Measurements from ENCODE around the gene MAGEB2. TPM values are rescaled to one million over a fixed set of nuclear protein-coding genes. Genes with fewer than 3 reads are reported as not detected.

The MAGEB2 gene
- total and polyA plus RNA-seq, 3 experiments from 2014 or later: not detected

- Mint-ChIP-seq H3K27ac (no peak overlapping the region), H3K27me3 (no peaks in the 10 kb centered on the region), H3K4me1 (no peaks in the 10 kb centered on the region), H3K9me3 (peaks cover 0 to 8% (median 4%) of the 10 kb centered on the region in 5 donors), H3K36me3 (no peaks in the 10 kb centered on the region), H3K4me3 (no peak overlapping the region)
- Histone ChIP-seq H3K4me1 (ENCODE audit: insufficient read depth, low read length) (no peaks in the 10 kb centered on the region), H3K9me3 (ENCODE audit: low read length) (no peaks in the 10 kb centered on the region), H3K4me3 (ENCODE audit: low read length) (no peak overlapping the region), H3K27ac (ENCODE audit: low read depth, low read length) (no peak overlapping the region), H3K36me3 (ENCODE audit: insufficient read depth, low read length) (no peaks in the 10 kb centered on the region), H3K27me3 (ENCODE audit: insufficient read depth, low read length, poor library complexity, severe bottlenecking) (no peaks in the 10 kb centered on the region)
- DNase-seq: no peak
- ChIA-PET POLR2A (no interaction called here), CTCF (no interaction called here)
These were observed 2.1 kb downstream of the MAGEB2 start for GRCh38 chrX:30217465-30217864.

GRCh38 chrX:30219372-30219771 lies 4.0 kb downstream of the MAGEB2 start:
- Mint-ChIP-seq H3K36me3 (no peaks in the 10 kb centered on the region), H3K4me1 (no peaks in the 10 kb centered on the region), H3K4me3 (no peak overlapping the region), H3K27me3 (no peaks in the 10 kb centered on the region), H3K9me3 (peaks cover 0 to 5% (median 0%) of the 10 kb centered on the region in 5 donors), H3K27ac (peak overlapping the region in 1 of 8 donors; percentile 43)
- Histone ChIP-seq H3K4me3 (ENCODE audit: low read length) (no peak overlapping the region), H3K36me3 (ENCODE audit: insufficient read depth, low read length) (no peaks in the 10 kb centered on the region), H3K27me3 (ENCODE audit: insufficient read depth, low read length, poor library complexity, severe bottlenecking) (no peaks in the 10 kb centered on the region), H3K4me1 (ENCODE audit: insufficient read depth, low read length) (no peaks in the 10 kb centered on the region), H3K27ac (ENCODE audit: low read depth, low read length) (no peak overlapping the region), H3K9me3 (ENCODE audit: low read length) (no peaks in the 10 kb centered on the region)
- POLR2A ChIA-PET: no interaction called here
- DNase-seq: no peak
- CTCF ChIA-PET: no interaction called here

DNA sequence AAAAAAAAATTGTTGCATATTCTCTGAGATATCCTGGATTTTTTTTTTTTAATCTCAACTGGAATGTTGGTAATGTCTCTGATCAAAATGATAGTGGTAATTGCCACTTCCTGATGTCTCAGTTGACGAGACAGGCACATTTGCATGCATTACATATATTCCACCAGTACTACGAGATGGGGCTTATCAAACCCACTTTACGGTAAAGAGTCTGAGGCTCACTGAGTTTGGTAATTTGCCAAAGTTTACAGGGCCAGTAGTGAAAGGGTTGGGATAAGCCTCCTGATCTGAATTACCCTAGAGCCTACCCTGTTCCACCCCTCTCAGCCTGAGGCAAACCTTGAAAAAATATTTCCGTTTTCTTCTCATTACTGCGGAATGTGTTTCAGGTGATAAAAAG lies 5.3 kb downstream of the MAGEB2 start:
- Histone ChIP-seq H3K27ac (ENCODE audit: low read depth, low read length) (no peak overlapping the region), H3K4me1 (ENCODE audit: insufficient read depth, low read length) (no peaks in the 10 kb centered on the region), H3K36me3 (ENCODE audit: insufficient read depth, low read length) (no peaks in the 10 kb centered on the region), H3K27me3 (ENCODE audit: insufficient read depth, low read length, poor library complexity, severe bottlenecking) (no peaks in the 10 kb centered on the region), H3K9me3 (ENCODE audit: low read length) (no peaks in the 10 kb centered on the region), H3K4me3 (ENCODE audit: low read length) (no peak overlapping the region)
- Mint-ChIP-seq H3K27ac (no peak overlapping the region), H3K4me1 (no peaks in the 10 kb centered on the region), H3K27me3 (no peaks in the 10 kb centered on the region), H3K4me3 (no peak overlapping the region), H3K9me3 (peaks cover 0 to 5% (median 0%) of the 10 kb centered on the region in 5 donors), H3K36me3 (no peaks in the 10 kb centered on the region)
- POLR2A ChIA-PET: no interaction called here
- CTCF ChIA-PET: no interaction called here
- DNase-seq: no peak

DNA sequence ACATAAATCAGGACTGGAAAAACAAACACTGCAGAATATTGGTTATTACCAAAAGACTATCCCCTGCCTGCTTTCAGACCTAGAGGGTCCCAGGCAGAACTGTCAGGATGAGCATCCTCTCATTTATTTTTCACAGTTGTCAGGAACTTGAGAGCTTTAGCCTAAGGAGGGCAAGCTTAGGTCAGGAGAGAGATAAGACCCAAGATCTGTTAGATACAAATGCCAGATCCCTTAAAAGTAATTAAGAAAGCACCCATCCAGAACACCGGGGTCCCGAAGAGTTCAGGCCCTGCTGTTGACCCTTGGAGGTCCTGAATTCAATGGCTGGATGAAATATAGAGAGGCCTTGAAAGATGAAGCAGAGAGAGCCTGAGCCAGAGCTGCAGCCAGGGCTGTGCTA lies 9.2 kb downstream of the MAGEB2 start:
- Histone ChIP-seq H3K27me3 (ENCODE audit: insufficient read depth, low read length, poor library complexity, severe bottlenecking) (no peaks in the 10 kb centered on the region), H3K36me3 (ENCODE audit: insufficient read depth, low read length) (no peaks in the 10 kb centered on the region), H3K4me1 (ENCODE audit: insufficient read depth, low read length) (no peaks in the 10 kb centered on the region), H3K9me3 (ENCODE audit: low read length) (no peaks in the 10 kb centered on the region), H3K4me3 (ENCODE audit: low read length) (no peak overlapping the region), H3K27ac (ENCODE audit: low read depth, low read length) (no peak overlapping the region)
- ChIA-PET CTCF (no interaction called here), POLR2A (no interaction called here)
- no peaks in the 10 kb centered on the region for H3K36me3 Mint-ChIP-seq
- H3K27me3 Mint-ChIP-seq: peaks cover 0 to 4% of the 10 kb centered on the region in 2 donors
- peaks cover 0 to 2% (median 0%) of the 10 kb centered on the region in 5 donors for H3K9me3 Mint-ChIP-seq
- H3K4me1 Mint-ChIP-seq: no peaks in the 10 kb centered on the region
- no peak for DNase-seq
- no peak overlapping the region for H3K27ac Mint-ChIP-seq
- no peak overlapping the region for H3K4me3 Mint-ChIP-seq

GRCh38 chrX:30228526-30228925 lies 13.2 kb downstream of the MAGEB2 start:
- CTCF ChIA-PET: no interaction called here
- Mint-ChIP-seq H3K4me1 (no peaks in the 10 kb centered on the region), H3K27ac (no peak overlapping the region), H3K36me3 (no peaks in the 10 kb centered on the region), H3K27me3 (peaks cover 0 to 4% of the 10 kb centered on the region in 2 donors), H3K4me3 (no peak overlapping the region), H3K9me3 (no peaks in the 10 kb centered on the region)
- Histone ChIP-seq H3K27me3 (ENCODE audit: insufficient read depth, low read length, poor library complexity, severe bottlenecking) (no peaks in the 10 kb centered on the region), H3K27ac (ENCODE audit: low read depth, low read length) (no peak overlapping the region), H3K4me3 (ENCODE audit: low read length) (no peak overlapping the region), H3K4me1 (ENCODE audit: insufficient read depth, low read length) (no peaks in the 10 kb centered on the region), H3K36me3 (ENCODE audit: insufficient read depth, low read length) (no peaks in the 10 kb centered on the region), H3K9me3 (ENCODE audit: low read length) (no peaks in the 10 kb centered on the region)
- POLR2A ChIA-PET: no interaction called here
- no peak for DNase-seq

- Mint-ChIP-seq H3K36me3 (no peaks in the 10 kb centered on the region), H3K4me1 (no peaks in the 10 kb centered on the region), H3K4me3 (no peak within 1 kb of the TSS), H3K27ac (peak within 1 kb of the TSS in 1 of 8 donors; percentile 64), H3K9me3 (no peaks in the 10 kb centered on the region), H3K27me3 (peaks cover 0 to 4% of the 10 kb centered on the region in 2 donors)
- H3K36me3 ChIP-seq (ENCODE audit: insufficient read depth, low read length): no peaks in the 10 kb centered on the region
- H3K4me1 ChIP-seq (ENCODE audit: insufficient read depth, low read length): no peaks in the 10 kb centered on the region
- no peak within 1 kb of the TSS for H3K27ac ChIP-seq (ENCODE audit: low read depth, low read length)
- no peaks in the 10 kb centered on the region for H3K27me3 ChIP-seq (ENCODE audit: insufficient read depth, low read length, poor library complexity, severe bottlenecking)
- H3K4me3 ChIP-seq (ENCODE audit: low read length): no peak within 1 kb of the TSS
- H3K9me3 ChIP-seq (ENCODE audit: low read length): no peaks in the 10 kb centered on the region
- CTCF ChIA-PET: no interaction called here
- POLR2A ChIA-PET: no interaction called here
- no peak for DNase-seq
These were observed 15.0 kb downstream of the MAGEB2 start, which contains the start of gene MAGEB3 for GRCh38 chrX:30230395-30230794. TSS of gene MAGEB3 (plus strand) at chrX:30230657. CDS start at chrX:30235925, 5,268 bp downstream.

DNA sequence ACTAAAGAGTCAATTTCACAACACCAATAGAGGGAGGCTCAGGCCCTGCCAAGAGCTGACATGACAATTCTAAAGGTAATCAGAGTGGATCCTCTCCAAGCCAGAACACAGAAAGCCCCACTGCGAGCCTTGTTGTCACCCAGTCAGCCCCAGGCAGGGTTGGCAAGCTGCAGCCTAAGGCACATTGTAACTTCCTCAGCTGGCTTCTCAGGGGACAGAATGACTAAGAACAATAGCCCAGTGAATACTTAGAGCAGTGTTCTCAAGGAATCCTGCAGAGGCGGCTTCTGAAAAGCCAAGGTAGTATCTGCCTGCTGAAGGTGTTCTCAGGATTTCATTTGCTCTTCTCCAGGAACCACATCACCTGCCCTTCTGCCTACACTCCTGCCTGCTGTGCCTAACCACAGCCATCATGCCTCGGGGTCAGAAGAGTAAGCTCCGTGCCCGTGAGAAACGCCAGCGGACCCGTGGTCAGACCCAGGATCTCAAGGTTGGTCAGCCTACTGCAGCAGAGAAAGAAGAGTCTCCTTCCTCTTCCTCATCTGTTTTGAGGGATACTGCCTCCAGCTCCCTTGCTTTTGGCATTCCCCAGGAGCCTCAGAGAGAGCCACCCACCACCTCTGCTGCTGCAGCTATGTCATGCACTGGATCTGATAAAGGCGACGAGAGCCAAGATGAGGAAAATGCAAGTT lies 26.5 kb downstream of the MAGEB2 start, which contains the start of gene MAGEB4:
Gene MAGEB4, plus strand, starts transcription at position 277 of the 692 bp plus-strand sequence. Its CDS starts 136 bp downstream, at position 413.
- DNase-seq: no peak
- H3K27ac ChIP-seq (ENCODE audit: low read depth, low read length): no peak within 1 kb of the TSS
- no peak within 1 kb of the TSS for H3K4me3 Mint-ChIP-seq
- ChIA-PET CTCF (no interaction called here), POLR2A (no interaction called here)
- H3K4me1 Mint-ChIP-seq: no peaks in the 10 kb centered on the region
- no peak within 1 kb of the TSS for H3K4me3 ChIP-seq (ENCODE audit: low read length)
- H3K27ac Mint-ChIP-seq: peak within 1 kb of the TSS in 1 of 8 donors; percentile 67
- no peaks in the 10 kb centered on the region for H3K9me3 ChIP-seq (ENCODE audit: low read length)
- peaks cover 0 to 3% (median 0%) of the 10 kb centered on the region in 5 donors for H3K9me3 Mint-ChIP-seq
- H3K27me3 ChIP-seq (ENCODE audit: insufficient read depth, low read length, poor library complexity, severe bottlenecking): no peaks in the 10 kb centered on the region
- no peaks in the 10 kb centered on the region for H3K4me1 ChIP-seq (ENCODE audit: insufficient read depth, low read length)
- no peaks in the 10 kb centered on the region for H3K36me3 Mint-ChIP-seq
- H3K27me3 Mint-ChIP-seq: no peaks in the 10 kb centered on the region
- H3K36me3 ChIP-seq (ENCODE audit: insufficient read depth, low read length): no peaks in the 10 kb centered on the region

- CTCF ChIA-PET: no interaction called here
- Histone ChIP-seq H3K27ac (ENCODE audit: low read depth, low read length) (no peak within 1 kb of the TSS), H3K9me3 (ENCODE audit: low read length) (no peaks in the 10 kb centered on the region), H3K27me3 (ENCODE audit: insufficient read depth, low read length, poor library complexity, severe bottlenecking) (no peaks in the 10 kb centered on the region), H3K4me1 (ENCODE audit: insufficient read depth, low read length) (no peaks in the 10 kb centered on the region), H3K36me3 (ENCODE audit: insufficient read depth, low read length) (no peaks in the 10 kb centered on the region), H3K4me3 (ENCODE audit: low read length) (no peak within 1 kb of the TSS)
- peaks cover 0 to 5% (median 3%) of the 10 kb centered on the region in 5 donors for H3K9me3 Mint-ChIP-seq
- no peaks in the 10 kb centered on the region for H3K36me3 Mint-ChIP-seq
- no peaks in the 10 kb centered on the region for H3K4me1 Mint-ChIP-seq
- no peak for DNase-seq
- H3K27ac Mint-ChIP-seq: no peak within 1 kb of the TSS
- POLR2A ChIA-PET: no interaction called here
- no peak within 1 kb of the TSS for H3K4me3 Mint-ChIP-seq
- no peaks in the 10 kb centered on the region for H3K27me3 Mint-ChIP-seq
These were observed 31.6 kb downstream of the MAGEB2 start, which contains the start of gene MAGEB1 for GRCh38 chrX:30246769-30247489. TSS of gene MAGEB1 (plus strand) at chrX:30247146. CDS start at chrX:30250494, 3,348 bp downstream.

Measured in CD8-positive, alpha-beta memory T cell (primary cell).